Muscle of leg (tissue), 11 donors: Measurements from ENCODE around the gene ZFAND4. TPM values are rescaled to one million over a fixed set of nuclear protein-coding genes. Genes with fewer than 3 reads are reported as not detected.

Experiments used
- DNase-seq: peaks from one replicate; pipeline ENCODE4 v3.0.0; 2013
- H3K27ac ChIP-seq: one replicate; pipeline ENCODE4 v1.5.1; 2013; ENCODE audit warnings: mild to moderate bottlenecking, low read length, control low read depth
- H3K27me3 ChIP-seq: one replicate; pipeline ENCODE4 v1.6.1; 2013; ENCODE audit warnings: low read length; ENCODE audit not compliant: control insufficient read depth, insufficient read depth
- H3K36me3 ChIP-seq: one replicate; pipeline ENCODE4 v1.6.1; 2013; ENCODE audit warnings: low read length; ENCODE audit not compliant: control insufficient read depth, insufficient read depth
- H3K4me1 ChIP-seq: one replicate; pipeline ENCODE4 v1.6.1; 2013; ENCODE audit warnings: low read length; ENCODE audit not compliant: control insufficient read depth, insufficient read depth
- H3K4me3 ChIP-seq: one replicate; pipeline ENCODE4 v1.5.1; 2013; ENCODE audit warnings: low read length, control low read depth
- H3K9me3 ChIP-seq: replicated peaks from 2 replicates; pipeline ENCODE4 v1.6.1; 2013; ENCODE audit warnings: low read depth, low read length; ENCODE audit not compliant: control insufficient read depth
- WGBS: methylation state at CpG from one replicate; pipeline ENCODE4 v1.1.5; 2013; ENCODE audit warnings: missing lambda C conversion rate; ENCODE audit not compliant: insufficient coverage; 5-methylcytosine and 5-hydroxymethylcytosine counted together
- polyA plus RNA-seq, 8 donors: library from polyadenylated mRNA; unstranded; fragments of 120-200 nt; gene quantifications; one replicate each; pipeline versions ENCODE4 v1.2.1 to v1.2.3, GENCODE V29; 2013; ENCODE audit warnings: inconsistent platforms in 1 of 8, low replicate concordance in 1 of 8; ENCODE audit not compliant: insufficient read length in 8 of 8, insufficient read depth in 1 of 8
- total RNA-seq: library from RNA; stranded (reverse); fragments of 120-200 nt; gene quantifications from one replicate; pipeline ENCODE4 v1.2.4, GENCODE V29; 2013

The ZFAND4 gene
- total and polyA plus RNA-seq, 9 donors, result 6.4 to 12.2 (median 8.4) TPM

DNA sequence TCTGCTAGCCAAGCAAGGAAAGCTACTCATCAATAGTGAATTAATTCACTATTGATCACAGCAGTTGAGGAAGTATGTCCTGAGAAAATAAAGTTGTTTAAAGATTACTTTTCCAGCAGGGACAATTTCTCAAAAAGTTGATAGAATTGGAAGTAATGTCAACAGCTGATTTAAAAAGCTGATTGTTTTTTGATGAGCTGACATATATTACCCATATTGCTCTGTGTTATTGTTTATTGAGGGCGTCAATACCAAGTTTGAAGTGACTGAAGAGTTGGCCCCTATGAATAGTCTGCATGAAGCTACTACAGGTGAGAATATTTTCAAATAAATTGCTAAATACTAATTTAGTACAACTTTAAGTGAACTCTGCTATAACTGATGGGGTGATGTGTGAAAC lies 28.0 kb downstream of the ZFAND4 start:
- WGBS, result no CpG with 5 or more reads among the region's 1 CpG
- Histone ChIP-seq H3K4me1 (no peaks in the 10 kb centered on the region), H3K27me3 (no peaks in the 10 kb centered on the region), H3K36me3 (peaks cover 12% of the 10 kb centered on the region), H3K27ac (no peak overlapping the region), H3K4me3 (no peak overlapping the region), H3K9me3 (no peaks in the 10 kb centered on the region)
- no peak for DNase-seq

DNA sequence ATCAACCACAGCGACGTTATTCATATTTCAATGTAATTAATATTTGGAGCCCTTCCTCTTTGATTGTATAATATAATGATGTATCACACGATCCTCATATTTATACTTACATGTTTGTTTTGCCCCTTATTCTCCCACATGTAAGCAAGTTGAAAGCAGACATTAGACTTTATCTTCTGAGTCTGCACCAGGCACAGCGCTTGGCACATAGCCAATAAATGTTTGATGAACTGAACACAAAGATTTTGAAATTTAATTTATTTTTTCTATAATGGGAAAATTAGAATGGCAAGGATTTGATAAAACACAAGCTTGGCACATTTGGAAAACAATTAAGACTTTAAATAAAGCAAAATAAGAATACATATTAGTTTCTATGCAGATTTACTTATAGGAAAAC lies 31.6 kb downstream of the ZFAND4 start:
- Histone ChIP-seq H3K9me3 (no peaks in the 10 kb centered on the region), H3K4me1 (no peaks in the 10 kb centered on the region), H3K36me3 (peaks cover 2% of the 10 kb centered on the region), H3K4me3 (no peak overlapping the region), H3K27me3 (no peaks in the 10 kb centered on the region), H3K27ac (no peak overlapping the region)
- no peak for DNase-seq
- no CpG with 5 or more reads among the region's 4 CpGs for WGBS

DNA sequence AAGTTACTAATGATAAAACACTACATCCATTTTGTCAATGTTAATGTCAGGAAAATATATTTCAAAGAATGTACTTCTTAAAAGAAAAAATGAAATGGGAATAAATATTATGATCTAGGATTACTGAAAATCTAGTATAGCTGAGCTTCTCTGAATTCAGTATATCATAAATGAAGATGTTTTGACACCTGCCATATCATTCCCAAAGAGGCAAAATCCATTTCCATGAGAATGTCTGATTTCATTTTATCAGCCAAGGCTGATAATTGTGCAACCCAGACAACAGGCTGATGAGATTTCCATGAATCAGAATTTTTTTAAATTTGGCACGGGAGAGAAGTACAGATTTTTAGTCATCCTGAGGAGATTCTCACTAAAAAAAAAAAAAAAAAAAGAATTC lies 32.5 kb downstream of the ZFAND4 start:
- H3K27me3 ChIP-seq, result no peaks in the 10 kb centered on the region
- H3K36me3 ChIP-seq, result peaks cover 2% of the 10 kb centered on the region
- H3K4me1 ChIP-seq, result no peaks in the 10 kb centered on the region
- WGBS, result no CpG with 5 or more reads among the region's 1 CpG
- no peak overlapping the region for H3K4me3 ChIP-seq
- no peaks in the 10 kb centered on the region for H3K9me3 ChIP-seq
- no peak for DNase-seq
- H3K27ac ChIP-seq, result no peak overlapping the region

DNA sequence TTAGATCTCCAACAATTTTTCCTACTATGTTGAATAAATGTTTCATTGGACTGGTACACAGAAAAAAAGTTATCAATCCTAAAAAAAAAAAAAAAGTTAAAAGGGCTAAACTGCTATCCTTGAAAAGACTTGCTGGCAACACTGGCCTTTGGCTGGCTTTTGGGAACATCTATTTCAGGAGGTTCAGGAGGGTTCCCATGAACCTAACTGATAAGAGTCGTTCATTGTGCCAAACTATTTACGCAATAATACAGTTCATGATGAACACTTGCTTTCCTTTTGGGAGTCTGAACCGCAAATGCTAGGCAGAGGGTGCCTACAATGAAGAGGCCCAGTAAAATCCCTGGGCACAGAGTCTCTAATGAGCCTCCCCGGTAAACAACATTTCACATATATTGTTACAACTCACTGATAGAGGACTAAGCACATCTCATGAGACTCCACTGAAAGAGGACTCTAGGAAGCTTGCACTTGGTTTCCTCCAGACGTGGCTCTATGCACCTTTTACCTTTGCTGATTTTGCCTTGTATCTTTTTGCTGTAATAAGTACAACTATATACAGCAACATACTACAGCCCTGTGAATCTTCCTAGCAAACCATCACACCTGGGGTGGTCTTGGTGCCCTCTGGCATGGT lies 45.0 kb downstream of the ZFAND4 start:
- H3K9me3 ChIP-seq, result no peaks in the 10 kb centered on the region
- H3K4me3 ChIP-seq, result no peak overlapping the region
- peaks cover 9% of the 10 kb centered on the region for H3K36me3 ChIP-seq
- WGBS, result 92% methylated on average over 4 of the region's 5 CpGs
- H3K4me1 ChIP-seq, result no peaks in the 10 kb centered on the region
- no peak overlapping the region for H3K27ac ChIP-seq
- H3K27me3 ChIP-seq, result no peaks in the 10 kb centered on the region
- no peak for DNase-seq

- DNase-seq, result no peak
- H3K4me3 ChIP-seq, result no peak overlapping the region
- 94% methylated on average over 2 of the region's 3 CpGs for WGBS
- no peaks in the 10 kb centered on the region for H3K4me1 ChIP-seq
- no peaks in the 10 kb centered on the region for H3K27me3 ChIP-seq
- no peak overlapping the region for H3K27ac ChIP-seq
- H3K9me3 ChIP-seq, result no peaks in the 10 kb centered on the region
- peaks cover 9% of the 10 kb centered on the region for H3K36me3 ChIP-seq
Measured at GRCh38 chr10:45625879-45626278, 46.7 kb downstream of the ZFAND4 start.

- no peak overlapping the region for H3K27ac ChIP-seq
- H3K4me3 ChIP-seq, result no peak overlapping the region
- H3K9me3 ChIP-seq, result no peaks in the 10 kb centered on the region
- H3K36me3 ChIP-seq, result peaks cover 9% of the 10 kb centered on the region
- 93% methylated on average over 3 of the region's 6 CpGs for WGBS
- H3K27me3 ChIP-seq, result no peaks in the 10 kb centered on the region
- H3K4me1 ChIP-seq, result no peaks in the 10 kb centered on the region
- DNase-seq, result no peak
Measured at GRCh38 chr10:45624724-45625123, 47.8 kb downstream of the ZFAND4 start.

- no peak for DNase-seq
- H3K27me3 ChIP-seq, result no peaks in the 10 kb centered on the region
- no peaks in the 10 kb centered on the region for H3K9me3 ChIP-seq
- H3K4me1 ChIP-seq, result no peaks in the 10 kb centered on the region
- no peak overlapping the region for H3K4me3 ChIP-seq
- H3K36me3 ChIP-seq, result peaks cover 9% of the 10 kb centered on the region
- H3K27ac ChIP-seq, result no peak overlapping the region
- no CpG with 5 or more reads among the region's 1 CpG for WGBS
Measured at GRCh38 chr10:45614869-45615268, 57.7 kb downstream of the ZFAND4 start.

- Histone ChIP-seq H3K9me3 (no peaks in the 10 kb centered on the region), H3K4me3 (no peak overlapping the region), H3K27me3 (no peaks in the 10 kb centered on the region), H3K4me1 (no peaks in the 10 kb centered on the region), H3K27ac (no peak overlapping the region), H3K36me3 (peaks cover 14% of the 10 kb centered on the region)
- no peak for DNase-seq
Measured at GRCh38 chr10:45612741-45613140, 59.8 kb downstream of the ZFAND4 start.

GRCh38 chr10:45608052-45608451 lies 64.5 kb downstream of the ZFAND4 start:
- Histone ChIP-seq H3K27ac (no peak overlapping the region), H3K27me3 (no peaks in the 10 kb centered on the region), H3K9me3 (no peaks in the 10 kb centered on the region), H3K4me3 (no peak overlapping the region), H3K4me1 (no peaks in the 10 kb centered on the region), H3K36me3 (peaks cover 12% of the 10 kb centered on the region)
- no CpG with 5 or more reads among the region's 1 CpG for WGBS
- no peak for DNase-seq

- no peaks in the 10 kb centered on the region for H3K9me3 ChIP-seq
- H3K4me1 ChIP-seq, result no peaks in the 10 kb centered on the region
- WGBS, result no CpG with 5 or more reads among the region's 1 CpG
- peaks cover 9% of the 10 kb centered on the region for H3K36me3 ChIP-seq
- no peak overlapping the region for H3K4me3 ChIP-seq
- DNase-seq, result no peak
- no peaks in the 10 kb centered on the region for H3K27me3 ChIP-seq
- no peak overlapping the region for H3K27ac ChIP-seq
Measured at GRCh38 chr10:45607276-45607675, 65.3 kb downstream of the ZFAND4 start.

DNA sequence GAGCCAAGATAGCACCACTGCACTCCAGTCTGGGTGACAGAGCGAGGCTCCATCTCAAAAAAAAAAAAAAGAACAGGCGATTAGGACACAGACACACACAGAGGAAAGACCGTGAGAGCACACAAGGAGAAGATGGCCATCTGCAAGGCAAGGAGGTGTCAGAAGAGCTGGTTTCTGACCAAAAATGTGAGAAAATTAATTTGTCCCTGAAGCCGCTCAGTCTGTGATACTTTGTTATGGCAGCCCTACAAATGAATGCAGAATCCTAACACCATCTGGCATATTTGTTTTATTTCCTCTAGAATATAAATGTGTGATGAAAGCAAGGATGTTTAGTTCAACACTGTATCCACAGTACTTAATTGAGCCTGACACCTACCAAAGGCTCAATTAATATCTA lies 69.7 kb downstream of the ZFAND4 start:
- no CpG with 5 or more reads among the region's 4 CpGs for WGBS

More for the DNA sequence above, 69.7 kb downstream of the ZFAND4 start:
- peaks cover 14% of the 10 kb centered on the region for H3K27me3 ChIP-seq
- no peaks in the 10 kb centered on the region for H3K9me3 ChIP-seq
- no peak overlapping the region for H3K27ac ChIP-seq
- no peak overlapping the region for H3K4me3 ChIP-seq
- DNase-seq, result no peak
- no peaks in the 10 kb centered on the region for H3K36me3 ChIP-seq
- no peaks in the 10 kb centered on the region for H3K4me1 ChIP-seq
